Measurements from ENCODE around the gene MGLL. TPM values are rescaled to one million over a fixed set of nuclear protein-coding genes. Genes with fewer than 3 reads are reported as not detected.

MGLL gene
- total RNA-seq, 1 experiment from 2014 or later = 42.4 TPM

DNA sequence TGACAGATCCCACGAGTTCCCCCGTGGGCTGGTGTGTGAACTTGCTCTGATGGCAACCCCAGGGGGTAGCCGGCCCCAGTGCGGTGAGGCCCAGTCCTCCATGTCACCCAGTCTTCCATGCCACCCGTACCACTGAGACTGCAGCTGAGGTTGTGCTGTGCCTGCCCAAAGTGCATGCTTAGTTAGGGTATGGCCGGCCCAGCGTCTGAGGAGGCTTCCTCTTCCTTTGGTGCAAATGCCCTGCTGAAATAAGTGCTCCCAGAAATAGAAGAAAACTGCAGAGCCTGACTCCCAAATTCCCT is 31.5 kb downstream of the MGLL start:
- DNase-seq = no peak
- BruUV-seq (replicated peaks) = no TSS peak
- intact Hi-C loops (cut with micrococcal nuclease; ENCODE audit: unreplicated experiment) = loop anchor here (5.0 kb wide), 2 partner anchors 41 to 171 kb away; no protein-coding TSS in a partner anchor
- Mint-ChIP-seq H3K4me3 (ENCODE audit: low read depth, unreplicated experiment) (no peak overlapping the region), H3K9me3 (ENCODE audit: low read depth, unreplicated experiment) (peaks cover 3% of the 10 kb centered on the region), H3K4me1 (ENCODE audit: low read depth, unreplicated experiment) (peaks cover 29% of the 10 kb centered on the region), H3K27me3 (ENCODE audit: unreplicated experiment) (no peaks in the 10 kb centered on the region), H3K36me3 (ENCODE audit: insufficient read depth, unreplicated experiment) (no peaks in the 10 kb centered on the region), H3K27ac (ENCODE audit: unreplicated experiment) (no peak overlapping the region)
- CTCF ChIA-PET = interaction anchor here (0.6 to 2.6 kb wide), 19 partner anchors 8 to 343 kb away, joined by 3 to 17 read pairs (median 4); no protein-coding TSS in a partner anchor
- TF ChIP-seq, protein P1, sequence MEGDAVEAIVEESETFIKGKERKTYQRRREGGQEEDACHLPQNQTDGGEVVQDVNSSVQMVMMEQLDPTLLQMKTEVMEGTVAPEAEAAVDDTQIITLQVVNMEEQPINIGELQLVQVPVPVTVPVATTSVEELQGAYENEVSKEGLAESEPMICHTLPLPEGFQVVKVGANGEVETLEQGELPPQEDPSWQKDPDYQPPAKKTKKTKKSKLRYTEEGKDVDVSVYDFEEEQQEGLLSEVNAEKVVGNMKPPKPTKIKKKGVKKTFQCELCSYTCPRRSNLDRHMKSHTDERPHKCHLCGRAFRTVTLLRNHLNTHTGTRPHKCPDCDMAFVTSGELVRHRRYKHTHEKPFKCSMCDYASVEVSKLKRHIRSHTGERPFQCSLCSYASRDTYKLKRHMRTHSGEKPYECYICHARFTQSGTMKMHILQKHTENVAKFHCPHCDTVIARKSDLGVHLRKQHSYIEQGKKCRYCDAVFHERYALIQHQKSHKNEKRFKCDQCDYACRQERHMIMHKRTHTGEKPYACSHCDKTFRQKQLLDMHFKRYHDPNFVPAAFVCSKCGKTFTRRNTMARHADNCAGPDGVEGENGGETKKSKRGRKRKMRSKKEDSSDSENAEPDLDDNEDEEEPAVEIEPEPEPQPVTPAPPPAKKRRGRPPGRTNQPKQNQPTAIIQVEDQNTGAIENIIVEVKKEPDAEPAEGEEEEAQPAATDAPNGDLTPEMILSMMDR (IDR thresholded peaks at IDR 0.05; ENCODE audit: unreplicated experiment) = no peak

DNA sequence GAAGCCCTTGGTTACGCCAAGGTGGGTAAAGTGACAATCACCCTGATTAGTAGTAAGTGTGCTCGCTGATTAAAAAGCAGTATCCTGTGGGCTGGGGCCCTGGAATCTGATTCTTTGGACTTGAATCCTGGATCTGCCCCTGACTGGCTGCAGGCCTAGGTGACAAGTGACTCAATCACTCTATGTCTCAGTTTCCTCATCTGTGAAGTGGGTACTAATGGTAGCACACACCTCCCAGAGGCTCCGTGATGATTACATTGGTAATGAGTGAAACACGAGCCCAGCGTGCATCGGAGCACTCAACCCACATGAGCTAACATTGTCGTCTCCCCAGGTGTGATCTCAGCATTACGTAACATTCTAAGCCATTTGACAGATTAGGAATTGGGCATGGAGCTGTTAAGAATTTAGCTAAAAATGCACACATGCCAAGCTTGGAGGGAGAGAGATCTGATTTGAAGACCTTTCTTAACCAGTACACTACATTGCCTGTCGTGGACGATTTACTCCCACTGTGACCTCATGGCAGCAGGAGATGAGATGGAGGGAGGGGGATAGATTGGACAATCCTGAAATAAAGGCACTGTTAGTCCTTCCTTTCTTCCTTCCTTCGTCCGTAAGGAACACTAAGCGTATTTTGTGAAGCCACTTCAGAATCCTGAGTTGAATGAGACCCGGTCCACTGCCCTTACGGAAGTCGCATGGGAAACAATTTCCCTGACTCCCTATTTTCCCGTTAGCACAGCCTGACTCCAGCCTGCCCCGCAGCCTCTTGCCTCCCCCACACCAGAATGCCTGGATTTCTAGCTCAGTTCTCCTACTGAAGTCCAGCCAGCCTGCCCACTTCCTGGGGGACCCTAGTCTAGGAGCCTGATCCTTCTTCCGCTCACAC is 32.1 kb downstream of the MGLL start:
- H3K9me3 Mint-ChIP-seq (ENCODE audit: low read depth, unreplicated experiment) = peaks cover 3% of the 10 kb centered on the region
- no peaks in the 10 kb centered on the region for H3K36me3 Mint-ChIP-seq (ENCODE audit: insufficient read depth, unreplicated experiment)
- H3K27me3 Mint-ChIP-seq (ENCODE audit: unreplicated experiment) = no peaks in the 10 kb centered on the region
- peaks cover 32% of the 10 kb centered on the region for H3K4me1 Mint-ChIP-seq (ENCODE audit: low read depth, unreplicated experiment)
- TF ChIP-seq, protein P1 (IDR thresholded peaks at IDR 0.05; ENCODE audit: unreplicated experiment) = no peak
- CTCF ChIA-PET = interaction anchor here (0.6 to 2.6 kb wide), 19 partner anchors 7 to 343 kb away, joined by 3 to 17 read pairs (median 4); no protein-coding TSS in a partner anchor
- intact Hi-C loops (cut with micrococcal nuclease; ENCODE audit: unreplicated experiment) = loop anchor here (5.0 kb wide), 2 partner anchors 42 to 172 kb away; no protein-coding TSS in a partner anchor
- DNase-seq = no peak
- no peak overlapping the region for H3K27ac Mint-ChIP-seq (ENCODE audit: unreplicated experiment)
- no peak overlapping the region for H3K4me3 Mint-ChIP-seq (ENCODE audit: low read depth, unreplicated experiment)
- no TSS peak for BruUV-seq (replicated peaks)

DNA sequence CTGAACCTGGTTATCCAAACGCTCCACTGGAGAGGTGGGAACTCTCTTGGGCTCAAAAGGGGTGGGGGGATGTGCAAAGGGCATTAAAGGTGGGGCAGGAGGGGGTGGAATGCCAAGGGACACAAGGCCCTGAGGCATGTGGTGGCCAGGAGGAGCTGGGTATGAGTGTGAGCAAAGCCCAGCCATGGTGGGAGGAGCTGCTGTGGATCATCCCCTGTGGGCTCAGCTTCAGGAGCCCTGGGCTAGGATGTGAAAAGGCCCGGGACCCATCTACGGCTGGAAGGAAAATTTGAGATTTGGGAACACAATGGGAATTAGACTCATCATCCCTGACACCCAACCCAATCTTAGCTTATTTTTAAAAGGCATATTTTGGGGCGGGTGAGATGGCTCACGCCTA is 33.3 kb downstream of the MGLL start:
- intact Hi-C loops (cut with micrococcal nuclease; ENCODE audit: unreplicated experiment) = no loop called here
- no TSS peak for BruUV-seq (replicated peaks)
- Mint-ChIP-seq H3K4me3 (ENCODE audit: low read depth, unreplicated experiment) (no peak overlapping the region), H3K27me3 (ENCODE audit: unreplicated experiment) (no peaks in the 10 kb centered on the region), H3K36me3 (ENCODE audit: insufficient read depth, unreplicated experiment) (no peaks in the 10 kb centered on the region), H3K27ac (ENCODE audit: unreplicated experiment) (no peak overlapping the region), H3K4me1 (ENCODE audit: low read depth, unreplicated experiment) (peaks cover 37% of the 10 kb centered on the region), H3K9me3 (ENCODE audit: low read depth, unreplicated experiment) (no peaks in the 10 kb centered on the region)
- TF ChIP-seq, protein P1 (IDR thresholded peaks at IDR 0.05; ENCODE audit: unreplicated experiment) = no peak
- CTCF ChIA-PET = interaction anchor here (0.7 to 1.3 kb wide), 4 partner anchors 9 to 723 kb away, joined by 3 to 5 read pairs (median 3); no protein-coding TSS in a partner anchor
- DNase-seq = no peak

GRCh38 chr3:127788451-127788909 is 33.8 kb downstream of the MGLL start:
- Mint-ChIP-seq H3K27me3 (ENCODE audit: unreplicated experiment) (no peaks in the 10 kb centered on the region), H3K9me3 (ENCODE audit: low read depth, unreplicated experiment) (no peaks in the 10 kb centered on the region), H3K27ac (ENCODE audit: unreplicated experiment) (no peak overlapping the region), H3K36me3 (ENCODE audit: insufficient read depth, unreplicated experiment) (no peaks in the 10 kb centered on the region), H3K4me1 (ENCODE audit: low read depth, unreplicated experiment) (peaks cover 37% of the 10 kb centered on the region), H3K4me3 (ENCODE audit: low read depth, unreplicated experiment) (no peak overlapping the region)
- TF ChIP-seq, protein P1 (IDR thresholded peaks at IDR 0.05; ENCODE audit: unreplicated experiment) = no peak
- BruUV-seq (replicated peaks) = no TSS peak
- intact Hi-C loops (cut with micrococcal nuclease; ENCODE audit: unreplicated experiment) = no loop called here
- DNase-seq = no peak
- CTCF ChIA-PET = interaction anchor here (1.0 to 1.2 kb wide), 2 partner anchors 8 to 21 kb away, joined by 3 to 5 read pairs; no protein-coding TSS in a partner anchor
